ENCODE results near the gene ASB3. TPM values are rescaled to one million over a fixed set of nuclear protein-coding genes. Genes with fewer than 3 reads are reported as not detected.
"Not testable (repeated sequence)": the region's sequence is repeated elsewhere in the genome, so short reads cannot be mapped to it uniquely, and the experiment has no call there.

Gene ASB3
- total and polyA plus RNA-seq, 9 of the 15 experiments (the other 6 are each of a cell fraction or from before 2014, with no cell fraction given) = 13.6 to 35.3 (median 18.7) TPM

GRCh38 chr2:53724536-53724935 lies 62.2 kb downstream of the ASB3 start (continued):
- TF ChIP-seq KLF13 (tag; IDR thresholded peaks at IDR 0.05; ENCODE audit: borderline replicate concordance, low read depth) (no peak), ZNF398 (CRISPR knock-in tag; IDR thresholded peaks at IDR 0.05) (no peak), SIRT6 (IDR thresholded peaks at IDR 0.05; ENCODE audit: low read depth, low read length) (no peak)

- DNase-seq (ENCODE audit: extremely low read depth in 1 of 4, low spot score in 3 of 4); in situ Hi-C loops (cut with MboI); H4K20me1 ChIP-seq (replicated peaks; ENCODE audit: control insufficient read depth, insufficient read depth, low read length); H3K27me3 ChIP-seq (ENCODE audit: control insufficient read depth in 2 of 2, insufficient read depth in 2 of 2, low read length in 2 of 2); H2AFZ ChIP-seq (ENCODE audit: low read depth, low read length); POLR2A ChIA-PET; H3K27ac ChIP-seq (ENCODE audit: extremely low read depth, low read depth, low read length); intact Hi-C loops (cut with micrococcal nuclease); FAIRE-seq; H3K9me1 ChIP-seq (ENCODE audit: control insufficient read depth, insufficient read depth, low read length); H3K4me1 ChIP-seq (replicated peaks in 1 of 2; ENCODE audit: control insufficient read depth in 2 of 2, insufficient read depth in 2 of 2, low read length in 2 of 2); H3K9me3 ChIP-seq (replicated peaks; ENCODE audit: control insufficient read depth, insufficient read depth, low read depth, low read length); CTCF ChIA-PET (ENCODE audit: low intra/inter-chr PET ratio); H3K79me2 ChIP-seq (ENCODE audit: control insufficient read depth, insufficient read depth, low read length); BruUV-seq (replicated peaks); H3K4me3 ChIP-seq; H3K4me2 ChIP-seq (ENCODE audit: insufficient read depth, low read length); H3K36me3 ChIP-seq (ENCODE audit: control insufficient read depth, insufficient read depth, low read length); H3K9ac ChIP-seq (ENCODE audit: insufficient read depth in 1 of 2, low read depth in 2 of 2, low read length in 2 of 2); ATAC-seq: not testable (repeated sequence)
- WGBS (ENCODE audit: insufficient coverage, low coverage, missing lambda C conversion rate) = 96% methylated on average over 3 of the region's 3 CpGs
Observed at GRCh38 chr2:53720944-53721343, 65.8 kb downstream of the ASB3 start.
